ENCODE measurements around the gene TMEM45B. TPM values are rescaled to one million over a fixed set of nuclear protein-coding genes. Genes with fewer than 3 reads are reported as not detected.
"Not testable (repeated sequence)": the region's sequence is repeated elsewhere in the genome, so short reads cannot be mapped to it uniquely, and the experiment has no call there.

TMEM45B gene
- total RNA-seq, 1 donor from 2014 or later = 7.6 TPM

DNA sequence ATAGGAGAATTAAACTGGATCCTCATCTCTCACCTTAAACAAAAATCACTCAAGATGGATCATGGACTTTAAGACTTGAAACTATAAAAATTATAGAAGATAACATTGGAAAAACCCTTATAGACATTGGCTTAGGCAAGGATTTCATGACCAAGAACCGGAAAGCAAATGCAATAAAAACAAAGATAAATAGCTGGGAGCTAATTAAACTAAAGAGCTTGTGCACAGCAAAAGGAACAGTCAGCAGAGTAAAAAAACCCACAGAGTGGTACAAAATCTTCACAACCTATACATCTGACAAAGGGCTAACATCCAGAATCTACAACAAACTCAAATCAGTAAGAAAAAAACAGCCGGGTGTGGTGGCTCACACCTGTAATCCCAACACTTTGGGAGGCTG lies 7.4 kb upstream of the TMEM45B start:
- not testable (repeated sequence) for DNase-seq

DNA sequence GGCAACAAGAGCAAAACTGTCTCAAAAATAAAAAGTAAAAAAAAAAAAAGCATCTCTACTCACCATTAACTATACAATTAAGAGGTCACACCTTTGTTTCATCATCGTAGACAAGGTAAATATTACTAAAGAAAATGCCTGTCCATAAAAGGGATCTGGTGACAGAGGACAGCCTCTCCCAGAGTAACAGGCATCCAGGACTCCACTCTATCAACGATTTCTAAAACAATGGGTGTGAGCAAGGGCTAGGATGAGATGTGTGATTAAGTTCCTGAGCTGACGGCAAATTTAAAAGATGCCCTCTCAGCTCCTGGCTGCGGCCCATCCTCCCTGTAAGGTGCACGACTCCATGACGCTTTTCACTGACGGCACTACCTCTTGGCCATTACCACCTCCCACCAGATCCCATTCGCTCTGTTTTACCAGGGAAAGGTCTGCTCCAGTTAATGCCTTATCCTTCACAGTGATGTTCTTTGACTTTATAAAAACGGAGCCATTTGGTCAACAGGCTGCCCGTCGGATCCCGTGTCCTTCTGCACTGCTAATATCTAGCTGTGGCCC lies 2.3 kb upstream of the TMEM45B start:
- DNase-seq = no peak

DNA sequence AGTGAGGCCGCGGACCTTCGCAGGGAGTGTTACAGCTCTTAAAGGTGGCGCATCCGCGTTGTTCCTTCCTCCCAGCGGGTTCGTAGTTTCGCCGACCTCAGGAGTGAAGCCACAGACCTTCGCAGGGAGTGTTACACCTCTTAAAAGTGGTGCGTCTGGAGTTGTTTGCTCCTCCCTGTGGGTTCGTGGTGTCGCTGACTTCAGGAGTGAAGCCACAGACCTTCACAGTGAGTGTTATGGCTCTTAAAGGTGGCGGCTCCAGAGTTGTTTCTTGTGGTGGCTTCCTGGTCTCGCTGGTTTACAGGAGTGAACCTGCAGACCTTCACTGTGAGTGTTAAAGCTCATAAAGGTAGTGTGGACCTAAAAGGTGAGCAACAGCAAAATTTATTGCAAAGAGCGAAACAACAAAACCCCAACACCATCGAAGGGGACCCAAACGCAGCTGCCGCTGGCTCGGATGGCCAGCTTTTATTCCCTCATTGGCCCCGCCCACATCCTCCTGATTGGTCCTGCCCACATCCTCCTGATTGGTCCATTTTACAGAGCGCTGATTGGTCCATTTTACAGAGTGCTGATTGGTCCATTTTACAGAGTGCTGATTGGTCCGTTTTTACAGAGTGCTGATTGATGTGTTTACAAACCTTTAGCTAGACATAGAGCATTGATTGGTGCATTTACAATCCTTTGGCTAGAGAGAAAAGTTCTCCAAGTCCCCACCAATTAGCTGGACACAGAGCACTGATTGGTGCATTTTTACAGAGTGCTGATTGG lies 1.2 kb upstream of the TMEM45B start:
- DNase-seq = no peak

DNA sequence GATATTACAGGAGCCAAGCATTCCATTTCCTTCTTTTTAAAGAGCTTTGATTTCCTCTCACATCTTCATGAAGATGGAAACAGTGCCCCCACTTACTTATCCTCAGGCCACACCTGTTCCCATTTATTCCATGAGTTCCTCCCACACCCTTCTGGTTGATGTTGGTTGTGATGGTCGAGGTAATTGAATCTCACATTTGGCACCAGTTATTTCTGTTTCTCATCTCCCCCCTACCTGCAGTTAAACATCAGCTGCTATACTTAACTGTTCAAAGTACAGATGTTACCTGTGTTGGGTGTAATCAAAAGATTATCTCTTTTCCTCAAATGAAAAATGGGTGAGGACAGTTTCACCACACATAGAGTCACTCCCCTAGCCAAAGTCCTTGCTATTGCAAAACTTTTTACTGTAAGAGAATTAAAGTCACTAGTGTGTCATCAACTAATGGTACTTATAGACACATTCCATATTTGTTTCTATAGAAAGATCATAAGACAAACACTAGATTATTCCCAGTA lies 1.9 kb downstream of the TMEM45B start:
- no peak for DNase-seq

DNA sequence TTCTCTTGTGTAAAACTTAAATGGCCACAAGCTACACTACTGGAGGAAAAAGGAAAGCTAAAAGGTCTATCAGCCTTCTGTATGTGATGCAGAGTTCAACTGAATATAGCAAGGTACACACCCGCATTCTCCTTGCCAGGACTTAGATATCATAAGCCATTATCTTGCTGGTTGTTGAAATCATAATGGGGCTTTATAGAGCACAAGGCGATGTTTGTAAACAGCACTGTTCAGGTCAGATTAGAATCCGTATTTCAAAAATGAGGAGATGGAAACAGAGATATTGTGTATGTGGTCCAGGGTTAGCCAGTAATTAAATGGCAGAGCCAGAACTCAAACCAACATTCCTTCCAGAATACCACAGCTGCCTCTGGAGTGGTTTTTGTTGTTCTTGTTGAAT lies 2.6 kb downstream of the TMEM45B start:
- DNase-seq = not testable (repeated sequence)

DNA sequence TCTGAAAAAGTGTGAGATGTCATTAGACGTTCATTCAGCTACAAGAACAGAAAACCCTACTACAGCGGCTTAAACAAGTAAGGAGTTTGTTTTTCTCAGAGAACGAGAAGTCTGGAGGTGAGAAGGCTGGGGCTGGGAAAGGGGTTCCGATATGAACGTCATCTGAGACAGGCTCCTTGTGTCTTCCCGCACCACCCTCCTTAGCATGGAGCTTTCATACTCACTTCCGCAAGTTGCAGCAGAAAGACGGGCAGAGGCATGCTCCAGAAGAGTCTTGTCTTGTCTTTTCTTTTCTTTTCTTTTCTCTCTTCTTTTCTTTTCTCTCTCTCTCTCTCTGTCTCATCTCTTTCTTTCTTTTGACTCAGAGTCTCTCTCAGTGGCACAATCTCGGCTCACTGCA lies 3.6 kb downstream of the TMEM45B start:
- DNase-seq = no peak

DNA sequence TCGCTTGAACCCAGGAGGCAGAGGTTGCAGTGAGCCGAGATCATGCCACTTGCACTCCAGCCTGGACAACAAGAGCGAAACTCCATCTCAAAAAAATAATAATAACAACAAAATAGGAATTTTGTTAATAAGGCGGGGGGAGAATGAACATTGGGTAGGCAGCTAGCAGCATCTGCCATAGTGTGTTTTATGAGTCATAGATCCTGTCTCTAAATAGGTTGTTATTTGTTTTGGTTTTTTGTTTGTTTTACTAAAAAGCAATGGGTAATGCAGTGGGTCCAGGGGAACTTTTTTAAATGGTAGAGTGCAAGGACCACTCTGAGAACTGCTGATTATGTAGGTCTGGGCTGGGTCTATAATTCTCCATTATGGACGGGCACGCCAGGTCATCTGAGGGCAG lies 4.6 kb downstream of the TMEM45B start:
- not testable (repeated sequence) for DNase-seq

DNA sequence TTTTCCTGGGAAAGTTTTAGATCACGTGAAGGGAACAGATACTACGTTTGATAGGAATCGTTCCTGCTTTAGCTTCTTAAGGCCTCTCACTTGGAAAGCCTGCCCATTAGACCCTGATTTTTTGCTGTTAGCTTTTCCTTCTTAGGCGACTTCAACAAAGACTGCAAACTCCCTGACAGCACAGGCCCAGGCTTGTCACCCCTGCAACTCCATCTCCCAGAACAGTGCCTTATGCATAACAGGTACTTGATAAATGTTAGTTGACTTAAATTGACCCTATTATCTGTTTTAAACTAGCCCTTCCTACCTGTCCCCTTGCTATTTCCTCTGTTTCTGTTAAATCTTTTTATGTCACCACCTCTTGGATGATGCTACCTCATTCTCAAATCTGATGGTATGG lies 7.6 kb downstream of the TMEM45B start:
- DNase-seq = not testable (repeated sequence)

DNA sequence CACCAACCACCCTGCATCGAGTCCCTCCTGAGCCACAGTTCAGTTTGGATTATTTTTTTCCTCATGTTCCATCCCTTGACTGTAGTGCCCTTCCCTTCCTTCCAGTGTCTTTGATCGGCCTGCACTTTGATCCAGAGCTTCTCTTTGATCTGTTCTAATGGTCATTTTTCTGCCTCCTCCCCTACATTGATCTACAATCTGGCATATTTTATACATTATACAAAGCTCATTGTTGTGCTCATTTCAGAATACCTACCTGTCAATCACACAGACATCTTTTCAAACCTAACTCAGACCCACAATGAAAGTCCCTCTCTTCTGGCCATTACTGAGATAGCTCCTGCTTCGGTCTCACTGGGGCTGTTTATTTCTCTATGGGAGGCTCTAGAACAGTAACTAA lies 8.2 kb downstream of the TMEM45B start:
- not testable (repeated sequence) for DNase-seq

DNA sequence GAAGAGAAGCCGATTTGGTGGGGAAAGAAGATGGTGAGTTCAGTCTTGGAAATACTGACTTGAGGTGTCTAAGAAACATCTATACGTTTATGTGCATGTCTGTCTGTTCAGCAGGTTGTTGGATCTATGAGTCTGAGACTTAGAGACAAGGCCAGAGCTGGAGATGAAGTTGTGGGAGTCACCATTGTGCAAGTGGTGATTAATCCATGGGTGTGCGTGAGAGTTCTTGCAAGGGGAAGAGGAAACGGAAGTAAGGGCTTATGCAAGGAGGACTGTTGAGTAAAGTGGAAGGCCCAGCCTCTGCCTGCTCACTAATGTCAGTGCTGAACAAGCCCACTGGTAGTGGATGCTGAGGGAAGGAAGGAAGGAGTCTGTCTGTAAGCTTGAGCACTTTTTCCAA lies 9.7 kb downstream of the TMEM45B start:
- DNase-seq = no peak

DNA sequence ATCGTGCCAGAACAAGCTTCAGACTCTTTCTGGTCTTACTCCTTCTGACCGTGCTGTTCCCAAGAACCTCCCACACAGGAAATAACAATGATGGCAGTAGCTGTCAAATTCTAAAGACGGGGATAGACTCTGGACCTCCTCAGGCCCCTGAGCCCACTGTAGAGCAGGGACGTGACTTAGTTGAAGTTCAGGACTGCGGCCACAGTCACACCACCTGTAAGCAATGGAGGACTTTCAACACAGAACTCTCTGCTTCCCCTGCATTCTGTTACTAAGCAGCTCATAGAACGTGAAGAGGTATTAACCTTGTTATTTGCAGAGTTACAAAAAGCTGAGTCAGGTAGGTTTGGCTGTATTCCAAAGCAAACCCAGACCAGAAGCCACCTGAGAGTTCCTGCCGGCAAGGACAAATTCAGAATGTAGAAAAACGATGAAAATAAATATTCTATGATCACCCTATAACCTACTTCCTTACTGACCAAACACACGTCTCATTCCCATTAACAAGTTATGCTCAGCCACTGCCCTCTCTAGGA lies 12.7 kb downstream of the TMEM45B start:
- DNase-seq = no peak

DNA sequence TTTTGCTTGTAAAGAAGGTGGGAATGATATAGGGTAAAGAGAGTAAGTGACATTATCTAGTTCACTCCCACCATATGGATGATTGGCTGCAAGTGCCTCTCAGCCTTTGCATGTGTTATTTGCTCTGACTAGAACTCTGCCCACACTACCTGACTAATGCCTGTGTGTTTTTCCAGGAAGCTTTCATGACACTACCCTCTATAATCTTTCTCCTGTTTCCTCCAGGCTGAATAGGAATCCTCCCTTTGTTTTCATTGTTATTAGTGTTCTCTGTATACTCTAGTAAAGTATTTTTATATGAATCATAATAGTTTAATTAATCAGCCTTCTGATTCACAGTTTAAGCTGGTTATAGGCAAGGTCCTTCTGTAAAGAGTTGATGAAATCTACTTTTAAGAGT lies 13.8 kb downstream of the TMEM45B start:
- DNase-seq = not testable (repeated sequence)

DNA sequence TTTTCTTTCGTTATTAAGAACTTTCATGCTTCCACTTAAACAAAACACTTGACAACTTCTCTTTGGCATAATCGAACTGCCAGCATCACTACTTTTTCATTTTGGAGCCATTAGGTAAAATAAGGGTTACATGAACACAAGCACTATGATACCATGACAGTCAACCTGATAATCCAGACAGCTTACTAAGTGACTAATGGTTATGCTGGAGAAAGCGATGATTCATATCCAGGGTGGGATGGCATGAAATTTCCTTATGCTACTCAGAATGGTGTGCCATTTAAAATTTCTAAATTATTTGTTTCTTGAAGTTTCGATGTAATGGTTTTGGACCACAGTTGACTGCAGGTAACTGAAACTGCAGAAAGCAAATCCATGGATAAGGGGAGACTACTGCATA lies 15.6 kb downstream of the TMEM45B start:
- not testable (repeated sequence) for DNase-seq

DNA sequence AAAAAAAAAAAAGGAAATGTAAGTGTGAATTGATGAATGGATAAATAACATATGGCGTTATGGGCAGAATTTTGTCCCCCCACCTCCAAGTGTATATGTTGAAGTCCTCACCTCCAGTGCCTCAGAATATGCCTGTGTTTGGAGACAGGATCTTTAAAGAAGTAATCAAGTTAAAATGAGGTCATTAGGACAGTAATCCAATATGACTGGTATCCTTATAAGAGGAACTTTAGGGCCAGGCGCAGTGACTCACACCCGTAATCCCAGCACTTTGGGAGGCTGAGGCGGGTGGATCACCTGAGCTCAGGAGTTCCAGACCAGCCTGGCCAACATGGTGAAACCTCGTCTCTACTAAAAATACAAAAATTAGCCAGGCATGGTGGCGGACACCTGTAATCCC lies 17.6 kb downstream of the TMEM45B start:
- not testable (repeated sequence) for DNase-seq

DNA sequence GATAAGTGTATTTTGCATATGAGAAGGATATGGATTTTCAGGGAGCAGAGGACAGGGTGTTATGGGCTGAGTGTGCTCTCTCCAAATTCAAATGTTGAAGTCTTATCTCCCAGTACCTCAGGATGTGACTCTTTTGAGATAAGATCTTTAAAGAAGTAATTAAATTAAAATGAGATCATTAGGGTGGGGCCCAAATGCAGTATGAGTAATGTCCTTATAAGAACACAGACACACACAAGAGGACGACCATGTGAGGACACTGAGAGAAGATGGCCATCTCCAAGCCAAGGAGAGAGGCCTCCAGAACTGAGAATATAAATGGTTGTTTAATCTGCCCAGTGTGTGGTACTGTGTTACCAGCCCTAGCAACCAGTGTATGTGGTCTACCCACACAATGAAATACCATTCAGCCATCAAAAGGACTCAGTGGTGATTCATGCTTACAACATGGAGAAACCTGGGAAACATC lies 20.8 kb downstream of the TMEM45B start:
- DNase-seq = not testable (repeated sequence)

DNA sequence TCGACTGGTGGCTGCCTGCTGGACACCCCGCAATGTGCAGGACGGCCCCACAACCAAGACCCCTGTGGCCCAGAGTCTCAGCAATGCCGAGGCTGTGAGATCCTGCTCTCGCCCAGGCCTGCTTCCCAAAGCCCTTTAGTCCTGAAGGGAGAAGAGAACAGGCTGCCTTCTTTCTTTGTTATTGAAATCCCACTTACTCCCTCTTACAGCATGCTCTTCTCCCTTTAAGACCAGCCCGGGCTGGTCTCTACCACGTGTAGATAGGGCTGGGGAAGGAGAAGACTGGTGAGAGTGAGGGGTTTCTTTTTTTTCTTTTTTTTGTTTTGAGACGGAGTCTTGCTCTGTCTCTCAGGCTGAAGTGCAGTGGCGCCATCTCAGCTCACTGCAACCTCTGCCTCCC lies 21.3 kb downstream of the TMEM45B start:
- no peak for DNase-seq

DNA sequence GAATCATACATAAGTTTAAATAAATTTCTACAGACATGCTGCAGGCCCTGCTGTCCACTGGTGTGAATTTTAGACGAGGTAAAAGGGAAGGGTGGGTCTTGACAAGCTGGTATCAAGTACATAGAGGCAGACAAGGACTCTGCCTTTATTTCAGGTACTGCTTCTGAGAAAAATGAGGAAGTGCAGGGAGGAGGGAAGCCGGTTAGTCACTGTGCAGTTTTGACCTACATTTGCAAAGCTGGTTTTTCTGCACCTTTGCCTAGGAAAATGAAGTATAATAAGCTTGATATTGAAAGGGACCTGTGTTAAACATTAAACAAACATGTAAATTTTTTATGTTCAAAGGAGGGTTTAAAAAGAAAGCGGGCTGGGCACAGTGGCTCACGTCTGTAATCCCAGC lies 24.6 kb downstream of the TMEM45B start:
- no peak for DNase-seq

DNA sequence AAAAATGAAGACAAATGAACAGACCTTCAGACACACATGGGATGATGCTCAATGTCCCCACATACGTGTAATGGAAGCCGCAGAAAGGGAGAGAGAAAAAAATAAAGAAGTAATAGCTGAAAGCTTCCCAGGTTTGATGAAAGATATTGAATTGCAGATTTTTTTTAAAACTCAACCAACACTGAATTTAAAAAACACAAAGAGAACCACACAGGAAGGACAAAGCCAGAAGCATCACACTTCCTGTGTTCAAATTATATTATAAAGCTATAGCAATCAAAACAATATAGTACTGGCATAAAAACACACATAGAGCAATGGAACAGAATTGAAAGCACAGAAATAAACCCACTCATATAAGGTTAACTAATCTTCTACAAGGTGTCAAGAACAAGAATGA lies 26.5 kb downstream of the TMEM45B start:
- no peak for DNase-seq

DNA sequence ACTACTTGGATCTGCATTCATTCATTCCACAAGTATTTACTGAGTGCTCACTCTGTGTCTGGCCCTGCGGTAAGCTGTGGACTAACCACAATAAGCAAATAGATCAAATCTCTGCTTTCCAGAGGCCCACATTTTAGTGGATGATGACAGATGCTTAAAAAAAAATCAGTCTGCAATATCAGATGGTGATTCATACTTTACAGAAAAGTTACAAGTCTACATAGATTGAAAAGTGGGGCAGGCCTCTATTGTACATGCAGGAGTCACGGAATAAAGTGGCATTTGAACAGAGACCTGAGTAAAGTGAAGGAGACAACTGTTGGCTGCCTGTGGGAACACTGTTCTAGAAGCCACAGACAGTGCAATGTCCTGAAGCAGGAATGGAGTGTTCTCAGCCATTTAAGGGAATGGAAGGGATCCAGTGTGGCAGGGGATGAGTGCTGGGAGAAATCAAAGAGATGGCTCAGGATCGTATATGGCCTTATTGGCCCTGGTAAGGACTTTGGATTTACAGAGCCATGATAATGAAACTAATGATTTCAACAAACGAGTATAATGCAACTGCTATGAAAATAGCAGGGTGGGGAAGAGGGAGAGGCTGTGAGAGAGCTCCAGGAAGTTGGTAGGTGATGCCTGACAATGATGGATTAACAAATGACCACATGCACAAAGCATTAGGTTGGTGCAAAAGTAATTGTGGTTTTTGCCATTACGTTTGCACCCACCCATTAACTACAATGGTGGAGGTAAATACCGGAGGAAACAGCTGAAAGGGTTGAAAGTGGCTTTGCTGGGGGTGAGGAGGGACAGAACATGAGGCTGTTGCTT lies 31.1 kb downstream of the TMEM45B start:
- no peak for DNase-seq

DNA sequence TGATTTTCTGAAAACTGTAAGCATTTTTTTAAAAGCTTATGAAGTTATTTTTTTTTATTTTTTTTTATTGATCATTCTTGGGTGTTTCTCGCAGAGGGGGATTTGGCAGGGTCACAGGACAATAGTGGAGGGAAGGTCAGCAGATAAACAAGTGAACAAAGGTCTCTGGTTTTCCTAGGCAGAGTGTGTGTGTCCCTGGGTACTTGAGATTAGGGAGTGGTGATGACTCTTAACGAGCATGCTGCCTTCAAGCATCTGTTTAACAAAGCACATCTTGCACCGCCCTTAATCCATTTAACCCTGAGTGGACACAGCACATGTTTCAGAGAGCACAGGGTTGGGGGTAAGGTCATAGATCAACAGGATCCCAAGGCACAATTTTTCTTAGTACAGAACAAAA lies 31.7 kb downstream of the TMEM45B start:
- DNase-seq = not testable (repeated sequence)

DNA sequence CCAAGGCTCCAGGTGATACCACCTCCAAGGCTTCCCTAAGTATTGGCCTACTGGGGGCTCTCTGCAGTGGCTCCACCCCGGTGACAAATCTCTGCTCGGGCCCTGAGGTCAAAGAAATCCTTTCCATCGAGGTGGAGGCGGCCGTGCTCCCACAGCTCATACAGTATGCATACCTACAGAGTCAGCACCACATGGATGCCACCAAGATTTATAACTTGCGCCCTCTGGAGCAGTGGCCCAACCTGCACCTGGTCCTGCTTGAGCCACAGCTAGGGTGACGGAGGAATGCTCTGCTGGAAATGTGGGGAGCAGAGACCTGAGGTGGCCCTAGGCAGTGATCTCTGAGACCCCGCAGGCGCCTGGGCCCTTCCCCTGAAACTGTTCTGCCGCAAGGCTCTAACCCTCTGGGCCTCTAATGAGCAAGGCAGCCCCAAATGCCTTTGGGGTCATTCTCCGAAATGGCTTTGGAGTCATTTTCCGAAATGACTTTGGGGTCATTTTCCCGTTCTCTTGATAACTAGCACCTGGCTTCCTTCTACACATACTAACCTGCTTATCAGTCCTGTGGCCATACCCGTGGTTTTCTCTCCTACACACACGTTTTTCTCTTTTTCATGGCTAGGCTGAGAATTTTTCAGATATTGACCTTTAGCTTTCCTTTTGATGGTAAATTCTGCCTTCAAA lies 33.9 kb downstream of the TMEM45B start:
- DNase-seq = no peak

DNA sequence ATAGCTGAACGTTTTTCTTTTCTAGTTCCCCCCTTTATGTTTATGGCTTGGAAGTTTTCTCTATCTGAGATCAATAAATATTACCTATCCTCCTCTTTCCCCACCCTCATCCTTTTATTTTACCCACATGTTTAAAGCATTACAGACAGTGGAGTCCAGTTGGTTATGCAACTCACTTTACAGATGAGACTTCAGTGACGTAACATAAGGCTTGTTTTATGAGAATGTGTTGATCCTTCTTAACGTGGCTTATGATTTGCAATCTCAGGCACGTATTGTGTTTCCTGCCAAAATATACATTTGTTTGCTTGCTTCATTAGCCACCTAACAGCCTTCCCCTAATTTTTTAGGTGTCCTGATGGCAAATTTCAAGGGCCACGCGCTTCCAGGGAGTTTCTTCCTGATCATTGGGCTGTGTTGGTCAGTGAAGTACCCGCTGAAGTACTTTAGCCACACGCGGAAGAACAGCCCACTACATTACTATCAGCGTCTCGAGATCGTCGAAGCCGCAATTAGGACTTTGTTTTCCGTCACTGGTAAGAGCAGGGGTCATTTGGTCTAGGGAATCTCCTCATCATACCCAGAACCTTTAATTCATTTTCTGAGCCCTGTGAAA lies 36.6 kb downstream of the TMEM45B start:
- no peak for DNase-seq

All from skin of body (tissue), 2 donors.